IMR-90 (cell line): ENCODE data around the gene NFIA. TPM values are rescaled to one million over a fixed set of nuclear protein-coding genes. Genes with fewer than 3 reads are reported as not detected.

Source experiments
- ATAC-seq: fragments of 200-7000 bp; cut with Tn5 transposase; 2 replicates; pipeline ENCODE4 v1.9.1; 2020; ENCODE audit warnings: low read depth, mild to moderate bottlenecking, moderate library complexity
- BruUV-seq: library from RNA; stranded (reverse); fragments of 400-500 nt; replicated peaks from 2 replicates; lab custom pipeline; 2021; lab: Mats Ljungman, UMichigan
- CTCF ChIA-PET: fragments of 300-600 bp; formaldehyde crosslinking; extraction: SDS; loops from one replicate; lab custom pipeline; 2021; ENCODE audit warnings: antibody characterized with exemption; lab: Yijun Ruan, JAX
- POLR2A ChIA-PET: fragments of 300-600 bp; sonication (Branson Sonifier 250); formaldehyde crosslinking; loops from one replicate; lab custom pipeline; 2022; ENCODE audit warnings: antibody characterized with exemption; ENCODE audit not compliant: unreplicated experiment; lab: Charles Lee
- DNase-seq: peaks from one replicate; pipeline ENCODE4 v3.0.0; 2013
- H2AFZ ChIP-seq: replicated peaks from 2 replicates; pipeline ENCODE3; 2013; ENCODE audit warnings: low read length, mild to moderate bottlenecking; ENCODE audit not compliant: poor library complexity
- H2AK5ac ChIP-seq: 2 replicates; pipeline ENCODE4 v1.6.1; 2013; ENCODE audit warnings: low read depth, low read length, inconsistent platforms
- H2AK9ac ChIP-seq: replicated peaks from 2 replicates; pipeline ENCODE3; 2013; ENCODE audit warnings: mild to moderate bottlenecking, low read depth, low read length, moderate library complexity; ENCODE audit not compliant: poor library complexity
- H2BK120ac ChIP-seq: 2 replicates; pipeline ENCODE4 v1.6.1; 2013; ENCODE audit warnings: low read depth, low read length, inconsistent platforms
- H2BK15ac ChIP-seq: 3 replicates; pipeline ENCODE4 v1.6.1; 2013; ENCODE audit warnings: low read depth, low read length, inconsistent platforms
- H2BK20ac ChIP-seq: 2 replicates; pipeline ENCODE4 v1.6.1; 2013; ENCODE audit warnings: low read depth, mild to moderate bottlenecking, inconsistent platforms, low read length, moderate library complexity
- H2BK5ac ChIP-seq: 2 replicates; pipeline ENCODE4 v1.6.1; 2013; ENCODE audit warnings: mild to moderate bottlenecking, low read depth, low read length, inconsistent platforms; ENCODE audit not compliant: poor library complexity, severe bottlenecking
- H3K14ac ChIP-seq: replicated peaks from 2 replicates; pipeline ENCODE4 v1.6.1; 2013; ENCODE audit warnings: low read depth, low read length, inconsistent platforms
- H3K18ac ChIP-seq: 2 replicates; pipeline ENCODE4 v1.6.1; 2013; ENCODE audit warnings: low read depth, low read length, control low read depth
- H3K23ac ChIP-seq: 2 replicates; pipeline ENCODE4 v1.6.1; 2013; ENCODE audit warnings: low read depth, low read length, inconsistent platforms
- H3K27ac ChIP-seq: 2 replicates; pipeline ENCODE4 v1.5.1; 2013; ENCODE audit warnings: mild to moderate bottlenecking, control low read depth, low read length; ENCODE audit not compliant: insufficient read depth
- H3K27me3 ChIP-seq: 2 replicates; pipeline ENCODE4 v1.6.1; 2013; ENCODE audit warnings: low read length; ENCODE audit not compliant: control insufficient read depth, insufficient read depth
- H3K36me3 ChIP-seq: 2 replicates; pipeline ENCODE4 v1.6.1; 2013; ENCODE audit warnings: low read length, mixed read lengths; ENCODE audit not compliant: control insufficient read depth, insufficient read depth
- H3K4ac ChIP-seq: 2 replicates; pipeline ENCODE4 v1.6.1; 2013; ENCODE audit warnings: low read depth, low read length, inconsistent platforms
- H3K4me1 ChIP-seq: 2 replicates; pipeline ENCODE4 v1.6.1; 2013; ENCODE audit warnings: low read length, mixed read lengths; ENCODE audit not compliant: control insufficient read depth, insufficient read depth
- H3K4me2 ChIP-seq: 2 replicates; pipeline ENCODE4 v1.6.1; 2013; ENCODE audit warnings: low read depth, mild to moderate bottlenecking, control low read depth, low read length, moderate library complexity
- H3K4me3 ChIP-seq: 2 replicates; pipeline ENCODE4 v1.5.1; 2013; ENCODE audit warnings: low read depth, mild to moderate bottlenecking, control low read depth, low read length, moderate library complexity; ENCODE audit not compliant: insufficient read depth
- H3K56ac ChIP-seq: 2 replicates; pipeline ENCODE4 v1.6.1; 2013; ENCODE audit warnings: low read length, inconsistent platforms; ENCODE audit not compliant: insufficient read depth; ENCODE audit errors: extremely low read depth
- H3K79me1 ChIP-seq, 2 experiments: 2 replicates each; pipeline ENCODE4 v1.6.1; 2013; ENCODE audit warnings: low read length in 2 of 2, inconsistent platforms in 1 of 2, low read depth in 1 of 2
- H3K9ac ChIP-seq: 2 replicates; pipeline ENCODE4 v1.6.1; 2013; ENCODE audit warnings: low read depth, low read length, control low read depth
- H3K9me1 ChIP-seq: 2 replicates; pipeline ENCODE4 v1.6.1; 2013; ENCODE audit warnings: low read length, inconsistent platforms; ENCODE audit not compliant: insufficient read depth
- H3K9me3 ChIP-seq: 2 replicates; pipeline ENCODE4 v1.6.1; 2013; ENCODE audit warnings: low read length; ENCODE audit not compliant: control insufficient read depth, insufficient read depth
- H4K20me1 ChIP-seq: 2 replicates; pipeline ENCODE4 v1.6.1; 2013; ENCODE audit warnings: low read length, inconsistent platforms; ENCODE audit not compliant: insufficient read depth
- H4K5ac ChIP-seq: 2 replicates; pipeline ENCODE4 v1.6.1; 2013; ENCODE audit warnings: mild to moderate bottlenecking, low read depth, low read length, control low read depth
- H4K8ac ChIP-seq, 2 experiments: 2 replicates each; pipeline ENCODE4 v1.6.1; 2013; ENCODE audit warnings: low read depth in 2 of 2, low read length in 2 of 2, control low read depth in 1 of 2, inconsistent platforms in 1 of 2
- H4K91ac ChIP-seq: 2 replicates; pipeline ENCODE4 v1.6.1; 2013; ENCODE audit warnings: low read depth, low read length, inconsistent platforms; ENCODE audit not compliant: insufficient read depth
- CTCF ChIP-seq: conservative IDR thresholded peaks from 2 replicates; pipeline ENCODE4 v1.5.1; 2012; ENCODE audit warnings: mild to moderate bottlenecking, low read depth, low read length, improper control_type of control experiment
- MAFK ChIP-seq: IDR thresholded peaks from 2 replicates; pipeline ENCODE4 v1.6.1; 2012; ENCODE audit warnings: low read depth, low read length, improper control_type of control experiment
- MXI1 ChIP-seq: IDR thresholded peaks from 2 replicates; pipeline ENCODE4 v1.6.1; 2012; ENCODE audit warnings: low read depth, mild to moderate bottlenecking, low read length, moderate library complexity, borderline replicate concordance
- NFE2L2 ChIP-seq: fragments of 150-350 bp; IDR thresholded peaks from 2 replicates; pipeline ENCODE4 v1.6.1; 2016; ENCODE audit warnings: low read depth, mild to moderate bottlenecking, low read length
- RFX5 ChIP-seq: IDR thresholded peaks from 2 replicates; pipeline ENCODE4 v1.8.0; 2012; ENCODE audit warnings: low read depth, mild to moderate bottlenecking, low read length, moderate library complexity
- SMC3 ChIP-seq: fragments of 150-350 bp; IDR thresholded peaks from 2 replicates; pipeline ENCODE4 v1.6.1; 2016; ENCODE audit warnings: low read depth, mild to moderate bottlenecking, antibody characterized with exemption, low read length, moderate library complexity
- WGBS, 2 experiments: methylation state at CpG; one replicate each; pipeline versions ENCODE4 v1.1.5 to v1.1.7; 2013; ENCODE audit warnings: missing lambda C conversion rate in 2 of 2; ENCODE audit not compliant: insufficient read length in 1 of 2; ENCODE audit errors: extremely low coverage in 2 of 2; 5-methylcytosine and 5-hydroxymethylcytosine counted together
- dilution Hi-C: fragments of 300-500 bp; cut with HindIII; formaldehyde crosslinking; loops from one replicate; pipeline ENCODE4 v1.14.3; 2018; ENCODE audit warnings: low sequenced_read_pairs; ENCODE audit not compliant: unreplicated experiment
- in situ Hi-C: fragments of 300-500 bp; cut with MboI; formaldehyde crosslinking; loops from 3 replicates; pipeline ENCODE4 v1.14.3; 2019; ENCODE audit warnings: low sequenced_read_pairs, inconsistent platforms, mixed read lengths
- intact Hi-C: fragments of 100-400 bp; cut with micrococcal nuclease; formaldehyde crosslinking; loops from 2 replicates; pipeline ENCODE4 v1.10.0; 2022
- polyA plus RNA-seq, 3 experiments: library from polyadenylated mRNA; depleted of rRNA; stranded (reverse); fragments of >200 nt; gene quantifications; 2 replicates each; pipeline ENCODE4 v1.2.3, GENCODE V29; 2012; ENCODE audit warnings: low replicate concordance in 1 of 3
- total RNA-seq: library from RNA; depleted of rRNA; stranded (reverse); fragments of >200 nt; gene quantifications from 2 replicates; pipeline ENCODE4 v1.2.3, GENCODE V29; 2012

NFIA gene
- total and polyA plus RNA-seq, 2 of the 4 experiments (the other 2 are of a cell fraction), result 1.6 to 2.2 TPM

DNA sequence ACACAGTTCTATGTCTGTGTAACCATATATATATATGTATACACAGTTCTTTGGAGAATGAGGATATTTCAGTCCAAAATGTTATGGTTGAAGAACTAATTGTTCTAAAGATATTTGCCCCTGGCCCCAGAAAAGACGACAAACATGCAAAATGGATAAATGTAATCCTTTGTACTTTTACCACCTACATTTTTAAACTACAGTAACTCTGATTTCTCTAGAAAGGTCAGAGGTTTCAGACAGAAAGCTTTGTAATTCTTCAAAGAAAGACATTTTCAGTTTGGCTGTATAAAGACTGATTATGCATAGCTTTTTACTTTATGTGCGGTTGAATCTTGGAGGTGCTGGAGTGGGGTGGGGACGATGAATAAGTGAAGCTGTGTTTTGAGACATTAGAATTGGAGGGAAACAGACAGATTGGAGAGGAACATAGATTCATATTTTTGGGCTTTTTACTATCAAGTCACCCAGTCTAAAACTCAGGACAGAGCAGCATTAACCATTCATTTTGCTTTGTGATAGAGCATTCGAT, 16.6 kb downstream of the NFIA start:
- no peak overlapping the region for H4K8ac ChIP-seq
- H3K4me3 ChIP-seq, result no peak overlapping the region
- H3K9ac ChIP-seq, result no peak overlapping the region
- WGBS, 2 experiments, result no CpG with 5 or more reads among the region's 4 CpGs
- H2AK5ac ChIP-seq, result no peak overlapping the region
- no peak overlapping the region for H3K14ac ChIP-seq
- TF ChIP-seq SMC3 (no peak), RFX5 (no peak), MAFK (no peak), MXI1 (no peak), NFE2L2 (no peak), CTCF (no peak)
- no peak overlapping the region for H2AK9ac ChIP-seq
- no peaks in the 10 kb centered on the region for H3K9me1 ChIP-seq
- intact Hi-C loops, result loop anchor here (2.0 kb wide), 1 partner anchor 14 kb away; no protein-coding TSS in a partner anchor
- no peak overlapping the region for H2BK5ac ChIP-seq
- H4K5ac ChIP-seq, result no peak overlapping the region
- no peak overlapping the region for H2BK120ac ChIP-seq
- H3K4me1 ChIP-seq, result no peaks in the 10 kb centered on the region
- no peaks in the 10 kb centered on the region for H3K9me3 ChIP-seq
- H2BK15ac ChIP-seq, result no peak overlapping the region
- in situ Hi-C loops, result no loop called here
- no peak overlapping the region for H3K27ac ChIP-seq
- no peak for DNase-seq
- H3K4me2 ChIP-seq, result no peak overlapping the region
- H2AFZ ChIP-seq, result no peak overlapping the region
- no peaks in the 10 kb centered on the region for H3K79me1 ChIP-seq
- H3K36me3 ChIP-seq, result no peaks in the 10 kb centered on the region
- H3K27me3 ChIP-seq, result no peaks in the 10 kb centered on the region
- H4K20me1 ChIP-seq, result no peaks in the 10 kb centered on the region
- dilution Hi-C loops, result no loop called here
- H3K18ac ChIP-seq, result no peak overlapping the region
- POLR2A ChIA-PET, result no interaction called here
- no peak overlapping the region for H4K91ac ChIP-seq
- H3K56ac ChIP-seq, result no peak overlapping the region
- H3K4ac ChIP-seq, result no peak overlapping the region
- H2BK20ac ChIP-seq, result no peak overlapping the region
- BruUV-seq, result no TSS peak
- no peak for ATAC-seq
- H3K23ac ChIP-seq, result no peak overlapping the region
- CTCF ChIA-PET, result no interaction called here
